Stimulated activated CD4-positive, alpha-beta T cell treated with anti-CD3 and anti-CD28 coated beads, Interleukin-1b, Interleukin-23, amount 100 ng/mL, for 1 hour (primary cell): Measurements from ENCODE around the gene BICDL1.

Source experiments
- DNase-seq, 2 donors: peaks; one replicate each; pipeline ENCODE4 v3.0.0-alpha.2; 2020; ENCODE audit warnings: low read depth in 2 of 2

Gene BICDL1

DNA sequence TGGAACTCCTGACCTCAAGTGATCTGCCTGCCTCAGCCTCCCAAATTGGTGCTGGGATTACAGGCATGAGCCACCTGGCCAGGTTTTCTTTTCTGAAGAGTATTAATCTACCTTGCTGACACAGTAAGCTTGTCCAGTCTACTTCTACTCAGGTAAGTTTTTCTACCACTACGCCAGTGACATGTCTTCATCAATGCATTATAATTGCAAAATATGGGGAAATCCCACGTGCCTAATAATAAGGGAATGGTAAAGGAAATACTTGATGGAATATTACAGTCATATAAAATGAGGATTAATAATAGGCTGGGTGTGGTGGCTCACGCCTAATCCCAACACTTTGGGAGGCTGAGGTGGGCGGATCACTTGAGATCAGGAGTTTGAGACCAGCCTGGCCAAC is 65.3 kb downstream of the BICDL1 start:
- no peak for DNase-seq

DNA sequence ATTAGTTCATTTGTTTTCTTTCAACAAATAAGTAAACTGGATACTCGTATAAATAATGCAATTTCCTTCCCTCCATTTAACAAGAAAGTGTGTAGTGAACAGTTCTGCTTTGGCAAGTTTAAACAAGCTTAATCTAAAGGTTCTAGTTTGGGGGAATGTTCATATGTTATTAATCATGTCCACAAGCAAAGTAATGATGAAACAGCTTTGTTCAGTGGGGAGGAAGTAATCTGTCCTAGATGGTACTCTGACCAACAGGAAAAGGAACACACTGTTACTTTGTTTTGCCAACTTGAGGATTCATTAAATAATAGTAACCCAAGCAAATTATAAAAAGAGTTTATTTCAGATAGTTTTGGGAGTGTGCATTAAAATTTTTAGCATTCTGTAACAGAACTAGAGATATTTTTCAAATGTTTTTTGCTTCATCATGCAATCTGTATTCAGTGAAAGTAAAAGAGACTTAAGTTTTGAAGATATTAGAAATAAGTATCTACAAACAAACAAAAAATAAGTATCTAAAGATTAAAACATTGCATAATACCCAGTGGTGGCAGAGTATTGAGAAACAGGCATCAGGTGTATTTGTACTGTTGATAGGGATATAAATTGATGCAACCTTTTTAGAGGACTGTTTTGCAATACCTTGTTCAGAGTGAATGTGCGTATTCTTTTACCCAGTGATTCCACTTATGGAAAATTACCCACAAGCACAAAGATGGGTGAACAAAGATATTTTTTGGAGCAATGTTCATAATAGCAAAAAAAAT is 66.4 kb downstream of the BICDL1 start:
- DNase-seq = no peak

DNA sequence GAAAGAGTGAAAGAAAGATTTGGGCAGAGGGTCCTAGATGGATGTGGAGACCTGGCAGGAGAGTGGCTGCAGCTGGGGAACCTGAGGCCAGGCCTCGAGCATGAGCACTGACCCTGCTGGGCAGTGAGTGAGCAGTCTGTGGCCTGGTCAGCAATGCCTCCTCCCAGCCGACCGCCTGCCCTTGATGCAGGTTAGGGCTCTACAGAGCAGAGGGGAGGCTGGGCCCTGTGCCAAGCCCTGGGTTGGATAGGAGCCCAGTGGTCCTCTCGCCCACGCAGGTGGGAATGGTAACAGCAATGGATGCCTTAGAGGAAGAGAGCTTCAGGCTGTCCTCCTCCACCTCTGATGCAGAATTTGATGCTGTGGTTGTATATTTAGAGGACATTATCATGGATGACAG is 67.7 kb downstream of the BICDL1 start:
- no peak for DNase-seq

DNA sequence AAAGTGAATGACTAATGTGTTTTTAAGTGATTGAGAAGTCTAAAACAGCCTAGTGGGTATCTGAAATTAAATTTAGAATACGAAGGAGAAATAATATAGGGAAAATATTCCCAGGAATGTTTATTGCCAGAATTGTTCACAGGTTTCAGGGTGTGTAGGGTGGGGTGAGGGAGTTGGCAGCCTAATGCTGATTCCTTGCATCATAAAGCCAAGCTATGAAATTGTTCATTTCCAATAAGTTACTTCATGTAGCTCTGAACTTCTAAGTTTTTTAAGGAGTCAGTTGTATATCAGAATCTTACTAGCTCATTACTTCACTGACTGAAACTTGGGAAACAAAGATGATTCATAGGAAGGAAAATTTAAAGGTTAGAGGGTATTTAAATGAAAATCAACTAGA is 71.2 kb downstream of the BICDL1 start:
- DNase-seq = no peak

DNA sequence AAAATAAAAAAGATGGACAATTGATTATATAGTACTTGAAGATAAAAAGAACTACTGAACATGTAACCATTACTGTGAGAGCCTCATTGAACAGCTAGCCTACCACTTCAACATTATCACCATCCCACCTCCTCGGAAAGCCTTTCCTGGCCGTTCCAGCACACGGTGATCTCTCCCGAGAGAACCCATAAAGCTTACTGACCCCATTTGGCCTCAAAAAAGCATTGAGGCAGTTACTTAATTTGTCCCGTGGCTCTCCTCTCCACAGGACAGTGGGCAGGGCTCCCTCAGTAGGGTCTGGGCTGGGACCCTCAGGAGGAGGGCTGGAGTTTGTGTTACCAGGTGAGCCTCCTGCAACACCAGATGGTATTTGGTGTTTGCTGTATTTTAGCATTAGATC is 71.7 kb downstream of the BICDL1 start:
- DNase-seq = no peak

DNA sequence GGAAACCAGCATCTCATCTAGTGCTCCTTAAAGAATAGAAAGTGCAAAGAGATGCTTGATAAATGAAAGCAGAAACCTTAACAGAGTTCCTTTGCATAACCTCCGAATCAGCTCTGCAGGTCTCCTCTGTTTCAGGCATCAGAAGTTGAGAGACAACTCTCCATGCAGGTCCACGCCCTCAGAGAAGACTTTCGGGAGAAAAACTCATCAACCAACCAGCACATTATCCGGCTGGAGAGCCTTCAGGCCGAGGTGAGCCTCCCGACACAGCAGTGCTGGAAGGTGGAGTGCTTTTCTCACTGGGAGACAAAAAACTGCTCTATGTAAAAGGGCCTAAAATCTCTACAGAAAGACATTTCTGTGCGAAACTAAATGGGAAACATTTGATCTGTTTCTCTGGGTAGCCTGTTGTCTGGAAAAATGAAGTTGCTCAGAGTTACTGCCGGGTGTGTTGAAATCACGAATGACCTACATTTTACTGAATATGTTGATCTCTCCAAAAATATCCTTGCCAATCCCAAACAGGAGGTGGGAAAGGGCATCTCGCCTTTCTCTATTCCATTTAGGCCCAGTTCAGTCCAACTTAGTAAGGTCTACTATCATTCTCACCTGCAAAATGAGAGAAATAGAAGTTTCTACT is 72.7 kb downstream of the BICDL1 start:
- no peak for DNase-seq

DNA sequence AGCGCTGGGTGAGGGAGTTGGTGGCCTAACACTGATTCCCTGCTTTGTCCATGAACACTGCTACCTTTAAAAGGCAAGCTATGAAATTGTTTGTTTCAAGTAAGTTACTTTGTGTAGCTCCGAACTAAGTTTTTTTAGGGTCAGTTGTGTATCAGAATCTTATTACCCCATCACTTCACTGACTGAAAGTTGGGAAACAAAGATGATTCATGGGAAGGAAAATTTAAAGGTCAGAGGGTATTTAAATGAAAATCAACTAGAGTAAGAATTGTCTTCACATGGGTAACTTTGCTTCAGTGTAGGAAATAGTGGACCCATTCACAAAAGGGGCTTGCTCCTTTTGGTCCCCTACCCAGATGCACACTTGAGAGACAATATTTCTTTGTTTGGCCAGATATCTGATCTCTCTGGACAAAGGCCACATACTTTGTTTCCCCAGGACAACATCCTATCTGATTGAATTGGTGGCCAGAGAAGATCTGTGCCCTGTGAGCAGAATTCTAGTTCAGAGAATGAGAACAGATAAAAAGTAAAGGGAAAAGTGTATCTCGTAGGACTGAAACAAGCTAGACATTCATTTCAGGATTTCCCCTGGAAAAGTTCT is 74.0 kb downstream of the BICDL1 start:
- no peak for DNase-seq

DNA sequence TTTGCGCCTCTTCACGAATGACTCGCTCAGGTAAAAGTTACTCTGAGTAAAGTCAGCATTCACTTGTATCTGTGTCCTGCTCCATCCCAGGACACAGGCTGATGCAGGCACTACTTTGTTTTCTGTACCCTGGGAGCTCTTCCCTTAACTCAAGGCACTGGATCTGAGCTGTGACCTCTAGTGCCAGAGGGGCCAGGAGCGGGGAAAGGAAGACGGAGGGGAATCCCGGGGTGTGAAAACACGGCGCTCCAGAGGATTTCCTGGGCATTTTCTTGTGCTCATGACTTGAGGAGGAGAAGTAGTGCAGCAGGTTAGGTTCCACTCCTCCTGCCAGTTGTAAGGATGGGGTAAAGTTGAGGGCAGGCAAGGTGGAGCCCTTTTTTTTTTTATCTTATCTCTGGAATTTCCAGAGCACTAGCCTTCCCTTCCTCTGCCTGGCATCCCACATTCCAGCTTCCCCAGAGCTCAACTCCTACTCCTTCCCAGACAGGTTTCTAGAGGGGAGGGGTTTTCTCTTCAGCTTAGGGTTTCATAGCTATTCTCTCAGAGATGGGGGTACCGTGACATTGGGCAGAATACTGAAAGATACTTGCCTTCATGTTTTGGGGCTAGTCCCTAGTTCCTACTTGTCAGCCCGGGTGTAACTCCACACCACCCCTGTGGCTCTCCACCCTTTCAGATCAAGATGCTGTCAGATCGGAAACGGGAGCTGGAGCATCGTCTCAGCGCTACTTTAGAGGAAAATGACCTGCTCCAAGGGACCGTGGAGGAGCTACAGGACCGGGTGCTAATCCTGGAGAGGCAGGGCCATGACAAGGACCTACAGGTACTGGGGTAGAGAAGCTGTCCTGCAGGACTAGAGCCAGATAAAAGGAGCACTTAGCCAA is 75.3 kb downstream of the BICDL1 start:
- no peak for DNase-seq

DNA sequence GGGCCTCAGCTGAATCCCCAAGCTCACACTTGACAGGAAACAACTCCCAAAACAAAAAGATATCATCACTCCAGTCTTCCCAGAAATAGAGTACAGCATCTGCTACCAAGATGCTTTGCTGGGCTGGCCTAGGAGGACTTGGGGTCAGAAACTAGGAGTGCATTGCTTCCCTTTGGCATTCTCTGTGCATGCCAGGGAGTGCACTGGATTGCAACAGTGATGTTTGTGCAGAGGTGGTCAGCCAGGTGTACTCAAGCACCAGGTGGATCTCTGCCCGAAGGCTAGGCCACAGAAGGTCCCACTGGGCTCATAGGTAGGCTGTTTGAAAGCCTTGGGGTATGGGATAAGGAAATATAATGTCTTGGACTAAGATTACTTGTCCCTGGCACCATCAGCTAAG is 76.4 kb downstream of the BICDL1 start:
- no peak for DNase-seq

DNA sequence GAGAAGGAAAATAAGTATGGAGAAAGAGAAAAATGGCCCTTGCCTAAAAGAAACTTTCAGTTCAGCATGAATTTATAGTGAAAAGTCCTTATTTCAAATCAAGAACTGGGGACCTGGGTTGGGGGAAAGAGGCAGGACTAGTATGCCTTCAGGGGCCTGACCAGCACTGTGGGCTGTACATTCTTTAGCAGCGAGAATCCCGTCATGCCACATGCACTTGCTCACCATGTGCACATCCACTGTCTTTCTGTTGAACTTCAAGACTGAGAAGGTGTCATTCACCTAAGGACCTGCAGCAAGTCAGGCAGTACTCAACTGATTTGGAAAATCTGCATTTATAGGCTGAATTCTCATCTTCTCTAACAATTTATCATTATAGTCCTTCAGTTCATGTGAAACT is 77.3 kb downstream of the BICDL1 start:
- no peak for DNase-seq

DNA sequence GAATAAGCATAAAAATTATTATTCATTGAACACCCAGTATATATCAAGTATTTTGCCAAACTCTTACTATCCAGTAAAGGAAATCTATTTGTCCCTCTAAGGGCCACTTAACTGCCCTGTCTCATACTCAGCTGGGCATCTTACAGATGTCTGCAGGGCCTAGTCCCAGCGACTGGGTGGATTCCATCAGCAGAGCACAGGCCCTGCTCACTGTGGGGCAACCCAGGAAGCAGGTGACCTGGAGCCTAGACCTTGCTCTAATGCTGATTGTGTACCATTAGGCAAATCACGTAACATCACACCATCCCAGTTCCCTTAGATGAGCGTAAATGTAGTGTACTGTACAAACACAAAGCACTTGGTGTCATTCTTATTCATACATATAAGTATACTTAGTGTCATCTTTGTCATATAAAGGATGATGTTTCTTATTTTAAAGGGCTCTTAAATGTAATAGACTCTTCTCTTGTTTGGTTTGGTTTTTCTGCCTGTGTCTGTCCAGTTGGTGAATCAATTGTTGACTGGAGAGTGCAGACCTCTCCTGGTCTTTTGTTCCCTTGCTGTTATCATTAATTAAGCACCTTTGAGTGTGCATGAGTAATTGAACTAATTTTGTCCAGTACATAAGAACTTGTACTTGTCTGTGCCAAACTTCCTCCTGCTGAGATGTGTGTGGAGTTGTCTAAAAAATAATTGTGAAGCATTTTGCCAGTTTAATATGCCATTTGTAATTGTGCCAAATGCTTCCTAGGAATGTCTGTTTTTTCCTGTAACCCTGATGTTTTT is 78.2 kb downstream of the BICDL1 start:
- DNase-seq = no peak

DNA sequence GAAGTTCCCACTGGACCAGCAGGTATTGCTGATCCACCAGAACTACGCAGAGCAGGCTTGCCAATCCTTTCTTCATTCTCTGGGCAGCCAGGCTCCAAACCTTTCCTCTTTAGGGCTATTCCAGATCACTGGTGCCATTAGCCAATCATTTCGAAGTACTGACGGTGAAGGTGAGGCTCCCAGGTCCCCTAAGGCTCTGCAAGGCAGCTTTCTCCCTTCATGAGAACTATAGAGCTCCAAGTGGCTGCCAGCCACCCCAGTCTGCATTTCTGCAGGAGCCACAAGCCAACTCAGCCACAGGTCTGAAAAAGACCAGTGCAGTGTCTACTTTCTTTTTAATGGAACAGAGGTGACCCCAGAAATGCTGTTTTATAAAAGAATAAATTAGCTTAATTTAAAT is 78.9 kb downstream of the BICDL1 start:
- DNase-seq = no peak

DNA sequence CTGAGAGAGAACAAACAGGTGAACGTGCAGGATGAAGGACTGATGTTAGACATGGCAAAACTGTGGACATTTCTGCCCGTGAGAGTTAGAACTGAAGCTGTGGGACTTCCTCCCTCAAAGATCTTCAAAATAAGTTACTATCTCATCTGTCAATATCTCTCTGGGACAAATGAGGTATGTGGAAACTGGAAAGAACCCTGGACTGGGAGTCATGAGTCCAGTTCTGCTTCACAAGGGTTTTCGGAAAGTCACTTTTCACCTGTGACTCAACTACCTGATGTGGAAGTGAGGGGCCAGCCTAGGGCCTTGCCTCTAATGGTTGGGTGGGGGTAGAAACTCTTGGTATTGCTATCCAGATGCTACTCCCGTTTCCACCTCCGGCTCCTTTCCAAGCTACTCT is 80.2 kb downstream of the BICDL1 start:
- DNase-seq = no peak

DNA sequence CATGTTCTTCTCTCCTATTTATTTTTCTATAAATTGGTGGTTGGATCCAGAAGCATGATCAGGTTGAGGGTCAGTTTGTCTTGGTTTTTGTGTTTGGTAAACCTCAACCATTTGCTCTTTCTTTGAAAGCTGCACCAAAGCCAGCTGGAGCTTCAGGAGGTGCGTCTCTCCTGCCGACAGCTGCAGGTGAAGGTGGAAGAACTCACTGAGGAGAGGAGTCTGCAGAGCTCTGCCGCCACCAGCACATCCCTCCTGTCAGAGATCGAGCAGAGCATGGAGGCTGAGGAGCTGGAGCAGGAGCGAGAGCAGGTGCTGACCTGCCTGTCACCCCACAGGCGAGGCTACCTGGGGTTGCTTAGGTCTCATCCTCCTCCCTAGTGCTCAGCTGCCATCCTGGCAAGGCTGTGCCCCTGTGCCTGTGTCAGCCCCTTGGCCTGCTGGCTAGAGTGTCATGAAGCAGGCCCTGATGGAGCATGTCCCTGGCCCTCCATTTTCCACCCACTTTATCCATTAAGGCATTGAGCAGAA is 82.5 kb downstream of the BICDL1 start:
- DNase-seq = no peak

DNA sequence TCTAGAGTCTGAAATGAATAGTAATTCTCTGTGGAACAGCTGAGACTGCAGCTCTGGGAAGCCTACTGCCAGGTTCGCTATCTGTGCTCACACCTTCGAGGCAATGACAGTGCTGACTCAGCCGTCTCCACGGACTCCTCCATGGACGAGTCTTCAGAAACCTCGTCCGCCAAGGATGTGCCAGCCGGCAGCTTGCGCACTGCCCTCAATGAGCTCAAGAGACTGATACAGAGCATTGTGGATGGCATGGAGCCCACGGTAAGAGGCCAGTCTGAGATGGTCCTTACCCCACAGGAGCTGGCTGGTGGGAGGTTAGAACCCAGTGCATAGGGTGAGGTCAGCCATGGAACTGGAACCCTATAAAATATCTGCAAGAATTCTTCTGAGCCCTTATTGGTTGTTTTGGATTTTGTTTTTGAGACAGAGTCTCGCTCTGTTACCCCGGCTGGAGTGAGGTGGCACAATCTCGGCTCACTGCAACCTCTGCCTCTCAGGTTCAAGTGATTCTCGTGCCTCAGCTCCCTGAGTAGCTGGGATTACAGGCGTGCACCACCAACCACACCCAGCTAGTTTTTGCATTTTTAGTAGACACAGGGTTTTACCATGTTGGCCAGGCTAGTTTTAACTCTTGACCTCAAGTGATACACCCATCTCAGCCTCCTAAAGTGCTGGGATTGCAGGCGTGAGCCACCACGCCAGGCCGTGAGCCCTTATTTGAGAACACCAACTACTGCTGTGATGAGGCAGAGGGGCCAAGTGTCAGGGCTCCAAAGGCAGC is 83.6 kb downstream of the BICDL1 start:
- no peak for DNase-seq

DNA sequence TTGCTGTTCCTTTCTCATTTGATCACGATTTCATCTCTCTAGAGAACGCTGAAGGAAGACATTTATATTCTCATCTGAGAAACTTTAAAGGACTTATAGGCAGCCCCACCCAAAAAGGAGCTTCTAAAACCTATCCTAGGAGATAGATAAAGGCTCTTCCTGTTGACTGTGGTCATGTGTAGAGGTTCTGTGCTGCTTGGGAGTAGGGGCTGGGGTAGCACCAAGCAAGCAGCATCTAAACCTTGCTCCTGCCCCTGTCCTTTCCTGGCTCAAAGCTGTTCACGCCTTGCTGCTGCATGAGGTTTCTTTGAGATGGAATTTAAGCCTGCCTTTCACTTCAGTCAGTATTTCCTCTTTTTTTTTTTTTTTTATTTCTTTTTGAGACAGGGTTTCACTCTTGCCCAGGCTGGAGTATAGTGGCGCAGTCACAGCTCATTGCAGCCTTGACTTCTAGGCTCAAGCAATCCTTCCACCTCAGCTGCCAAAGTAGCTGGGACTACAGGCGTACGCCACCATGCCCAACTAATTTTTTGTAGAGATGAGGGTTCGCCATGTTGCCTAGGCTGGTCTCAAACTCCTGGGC is 86.1 kb downstream of the BICDL1 start:
- no peak for DNase-seq

DNA sequence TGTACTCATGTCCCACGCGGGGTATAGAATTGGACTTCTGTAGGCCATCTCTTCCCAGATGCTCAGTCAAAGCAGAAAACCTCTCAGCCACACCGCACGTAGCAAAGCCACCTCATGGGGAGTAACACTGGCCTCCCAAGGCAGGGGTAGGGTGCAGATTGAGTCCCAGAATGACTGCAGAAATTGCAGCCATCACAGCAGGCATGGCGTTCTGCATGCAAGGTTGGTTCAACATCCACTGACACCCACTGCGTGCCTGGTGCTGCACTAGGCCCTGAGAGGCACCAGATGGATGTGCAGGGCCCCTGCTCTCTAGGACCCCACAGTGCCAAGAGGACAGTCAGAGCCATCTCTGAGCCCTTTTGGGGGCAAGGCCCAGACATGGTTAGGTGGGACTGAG is 87.6 kb downstream of the BICDL1 start:
- no peak for DNase-seq

DNA sequence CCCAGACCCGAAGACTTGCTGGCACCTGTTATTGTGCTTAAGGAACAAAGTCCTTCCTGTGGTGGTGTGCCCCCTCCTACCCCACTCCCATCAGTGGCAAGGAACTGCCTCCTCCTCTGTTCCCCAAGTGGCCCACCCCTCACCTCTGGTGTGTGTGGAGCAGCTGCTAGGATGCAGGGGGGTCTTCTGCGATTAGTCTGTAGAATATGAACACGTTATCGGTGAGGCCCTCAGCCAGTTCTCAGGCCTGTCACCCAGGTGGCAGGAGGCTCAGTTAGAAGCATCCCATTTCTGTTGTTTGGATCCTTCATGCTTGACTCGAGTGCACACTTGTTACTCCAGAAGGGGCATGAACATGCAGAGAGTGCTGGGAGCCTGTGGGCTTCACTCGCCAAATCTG is 88.2 kb downstream of the BICDL1 start:
- DNase-seq = no peak

DNA sequence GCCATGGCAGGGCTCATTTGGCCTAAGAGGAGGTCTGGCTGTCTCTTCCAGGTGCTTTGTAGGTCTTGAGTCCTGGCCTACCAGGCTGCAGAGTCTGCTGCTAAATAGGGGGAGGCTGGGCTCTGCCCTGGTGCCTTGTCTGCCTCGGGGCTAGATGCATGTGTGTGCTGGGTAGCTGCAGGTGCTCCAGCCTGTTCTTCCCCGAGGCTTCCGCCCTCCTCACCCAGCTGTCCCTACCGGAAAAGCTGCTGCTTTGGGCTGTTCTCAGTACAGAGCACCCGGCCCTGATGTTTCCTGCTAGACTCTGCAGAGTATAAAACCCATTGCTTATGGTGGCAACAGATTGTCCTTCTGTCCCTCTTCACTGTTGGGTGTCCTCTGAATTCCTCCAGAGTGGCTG is 89.8 kb downstream of the BICDL1 start:
- no peak for DNase-seq
